22Rv1 (cell line): ENCODE measurements around the gene CAPN10.

Source experiments
- ZFX ChIP-seq: fragments of 450-650 bp; IDR thresholded peaks from 2 replicates; pipeline ENCODE4 v1.6.1; 2017; ENCODE audit warnings: antibody characterized with exemption, borderline replicate concordance
- TF ChIP-seq, protein P1 (sequence below): fragments of 450-650 bp; IDR thresholded peaks from 2 replicates; pipeline ENCODE4 v1.5.1; 2017; ENCODE audit warnings: mild to moderate bottlenecking

GRCh38 chr2:240586919-240587800 lies 626 bp downstream of the CAPN10 start:
- TF ChIP-seq, protein P1, sequence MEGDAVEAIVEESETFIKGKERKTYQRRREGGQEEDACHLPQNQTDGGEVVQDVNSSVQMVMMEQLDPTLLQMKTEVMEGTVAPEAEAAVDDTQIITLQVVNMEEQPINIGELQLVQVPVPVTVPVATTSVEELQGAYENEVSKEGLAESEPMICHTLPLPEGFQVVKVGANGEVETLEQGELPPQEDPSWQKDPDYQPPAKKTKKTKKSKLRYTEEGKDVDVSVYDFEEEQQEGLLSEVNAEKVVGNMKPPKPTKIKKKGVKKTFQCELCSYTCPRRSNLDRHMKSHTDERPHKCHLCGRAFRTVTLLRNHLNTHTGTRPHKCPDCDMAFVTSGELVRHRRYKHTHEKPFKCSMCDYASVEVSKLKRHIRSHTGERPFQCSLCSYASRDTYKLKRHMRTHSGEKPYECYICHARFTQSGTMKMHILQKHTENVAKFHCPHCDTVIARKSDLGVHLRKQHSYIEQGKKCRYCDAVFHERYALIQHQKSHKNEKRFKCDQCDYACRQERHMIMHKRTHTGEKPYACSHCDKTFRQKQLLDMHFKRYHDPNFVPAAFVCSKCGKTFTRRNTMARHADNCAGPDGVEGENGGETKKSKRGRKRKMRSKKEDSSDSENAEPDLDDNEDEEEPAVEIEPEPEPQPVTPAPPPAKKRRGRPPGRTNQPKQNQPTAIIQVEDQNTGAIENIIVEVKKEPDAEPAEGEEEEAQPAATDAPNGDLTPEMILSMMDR = no peak
- TF ChIP-seq ZFX = no peak
